ENCODE results near the gene CPNE9.
A peak's percentile ranks its signal among the peaks of the same experiment; 100 is the strongest.

The CPNE9 gene

GRCh38 chr3:9688961-9689360 is 14.7 kb upstream of the CPNE9 start:
- no peak for DNase-seq

GRCh38 chr3:9689757-9690156 is 13.9 kb upstream of the CPNE9 start:
- DNase-seq, result no peak

GRCh38 chr3:9690451-9691450 is 12.9 kb upstream of the CPNE9 start:
- no peak for DNase-seq

GRCh38 chr3:9691636-9692035 is 12.0 kb upstream of the CPNE9 start:
- DNase-seq, result no peak

- DNase-seq, result no peak
These were observed 11.2 kb upstream of the CPNE9 start for GRCh38 chr3:9692416-9692815.

- no peak for DNase-seq
These were observed 8.3 kb upstream of the CPNE9 start for GRCh38 chr3:9695345-9695744.

GRCh38 chr3:9695746-9696145 is 7.9 kb upstream of the CPNE9 start:
- no peak for DNase-seq

GRCh38 chr3:9696480-9697220 is 7.0 kb upstream of the CPNE9 start:
- DNase-seq, result no peak

GRCh38 chr3:9697892-9698291 is 5.7 kb upstream of the CPNE9 start:
- no peak for DNase-seq

GRCh38 chr3:9698293-9698692 is 5.3 kb upstream of the CPNE9 start:
- no peak for DNase-seq

- DNase-seq, result no peak
These were observed 3.1 kb upstream of the CPNE9 start for GRCh38 chr3:9700536-9700935.

- DNase-seq, result no peak
These were observed 2.6 kb upstream of the CPNE9 start for GRCh38 chr3:9701006-9701405.

- no peak for DNase-seq
These were observed 1.9 kb upstream of the CPNE9 start for GRCh38 chr3:9701711-9702110.

- no peak for DNase-seq
These were observed 393 bp upstream of the CPNE9 start for GRCh38 chr3:9703240-9703639.

- DNase-seq, result no peak
These were observed 1.0 kb downstream of the CPNE9 start for GRCh38 chr3:9704347-9705322.

- no peak for DNase-seq
These were observed 6.6 kb downstream of the CPNE9 start for GRCh38 chr3:9710174-9710739.

- DNase-seq, result no peak
These were observed 8.8 kb downstream of the CPNE9 start for GRCh38 chr3:9712415-9712814.

GRCh38 chr3:9713142-9713541 is 9.5 kb downstream of the CPNE9 start:
- no peak for DNase-seq

GRCh38 chr3:9715136-9715535 is 11.5 kb downstream of the CPNE9 start:
- no peak for DNase-seq

- peak; percentile 12 for DNase-seq
These were observed 12.3 kb downstream of the CPNE9 start for GRCh38 chr3:9715764-9716437.

GRCh38 chr3:9716801-9717555 is 13.3 kb downstream of the CPNE9 start:
- no peak for DNase-seq
